C4-2B (cell line): ENCODE results near the gene MAP7D2.

Experiments
- ZFX ChIP-seq: fragments of 450-650 bp; IDR thresholded peaks from 2 replicates; pipeline ENCODE4 v1.6.1; 2017
- TF ChIP-seq, protein P1 (sequence below): fragments of 450-650 bp; conservative IDR thresholded peaks from 2 replicates; pipeline ENCODE4 v1.5.1; 2017; ENCODE audit warnings: mild to moderate bottlenecking

GRCh38 chrX:20056704-20057103, 60.0 kb downstream of the MAP7D2 start:
- TF ChIP-seq, protein P1, sequence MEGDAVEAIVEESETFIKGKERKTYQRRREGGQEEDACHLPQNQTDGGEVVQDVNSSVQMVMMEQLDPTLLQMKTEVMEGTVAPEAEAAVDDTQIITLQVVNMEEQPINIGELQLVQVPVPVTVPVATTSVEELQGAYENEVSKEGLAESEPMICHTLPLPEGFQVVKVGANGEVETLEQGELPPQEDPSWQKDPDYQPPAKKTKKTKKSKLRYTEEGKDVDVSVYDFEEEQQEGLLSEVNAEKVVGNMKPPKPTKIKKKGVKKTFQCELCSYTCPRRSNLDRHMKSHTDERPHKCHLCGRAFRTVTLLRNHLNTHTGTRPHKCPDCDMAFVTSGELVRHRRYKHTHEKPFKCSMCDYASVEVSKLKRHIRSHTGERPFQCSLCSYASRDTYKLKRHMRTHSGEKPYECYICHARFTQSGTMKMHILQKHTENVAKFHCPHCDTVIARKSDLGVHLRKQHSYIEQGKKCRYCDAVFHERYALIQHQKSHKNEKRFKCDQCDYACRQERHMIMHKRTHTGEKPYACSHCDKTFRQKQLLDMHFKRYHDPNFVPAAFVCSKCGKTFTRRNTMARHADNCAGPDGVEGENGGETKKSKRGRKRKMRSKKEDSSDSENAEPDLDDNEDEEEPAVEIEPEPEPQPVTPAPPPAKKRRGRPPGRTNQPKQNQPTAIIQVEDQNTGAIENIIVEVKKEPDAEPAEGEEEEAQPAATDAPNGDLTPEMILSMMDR = no peak
- no peak for TF ChIP-seq ZFX
